ENCODE results near the gene SLCO3A1. TPM values are rescaled to one million over a fixed set of nuclear protein-coding genes. Genes with fewer than 3 reads are reported as not detected.
A peak's percentile ranks its signal among the peaks of the same experiment; 100 is the strongest.

The SLCO3A1 gene
- total RNA-seq, 2 donors from 2014 or later: 55.9 to 65.1 TPM

DNA sequence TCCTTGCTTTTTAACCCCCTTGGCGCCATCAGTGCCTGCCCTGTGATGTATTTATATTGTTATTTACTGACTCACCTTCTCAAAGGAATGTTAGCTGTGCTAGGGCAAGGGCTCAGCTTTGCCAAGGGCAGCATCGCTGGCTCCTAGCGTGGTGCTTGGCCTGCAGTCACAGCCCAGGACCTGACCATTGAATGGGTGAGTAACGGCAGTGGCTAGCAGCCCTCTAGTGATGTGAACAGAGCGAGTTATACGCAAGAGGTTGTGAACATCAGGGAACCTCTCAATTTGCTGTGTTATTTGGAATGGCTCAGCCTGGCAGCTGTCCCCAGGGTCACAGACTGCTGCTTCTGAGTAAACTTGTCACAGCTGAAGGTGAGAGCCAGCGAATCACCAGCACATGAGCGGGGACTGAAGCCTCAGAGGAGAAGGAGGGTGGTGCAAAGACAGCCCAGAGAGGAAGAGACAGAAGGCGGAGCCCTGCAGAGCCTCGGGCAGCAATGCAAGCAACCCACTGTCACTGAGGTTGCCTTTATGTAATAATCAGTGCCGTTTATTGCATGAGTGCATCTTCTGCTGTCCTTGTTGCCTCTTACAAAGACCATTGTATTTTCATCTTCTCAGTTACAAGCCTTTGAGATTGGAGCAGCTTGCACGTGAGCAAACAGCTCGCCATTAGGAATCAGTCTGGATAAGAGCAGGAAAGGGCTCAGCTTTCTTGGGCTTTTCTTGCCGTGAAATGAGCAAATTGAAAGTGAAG, 158.3 kb downstream of the SLCO3A1 start:
- Mint-ChIP-seq H3K27ac (peak overlapping the region; percentile 81), H3K4me1 (peaks cover 64% of the 10 kb centered on the region), H3K27me3 (no peaks in the 10 kb centered on the region), H3K4me3 (peak overlapping the region; percentile 63), H3K36me3 (ENCODE audit: low read depth) (no peaks in the 10 kb centered on the region)
- DNase-seq (no peak), ATAC-seq (peak; percentile 65)
- no peaks in the 10 kb centered on the region for H3K9me3 ChIP-seq (ENCODE audit: control insufficient read depth, low read length, poor library complexity, severe bottlenecking)

DNA sequence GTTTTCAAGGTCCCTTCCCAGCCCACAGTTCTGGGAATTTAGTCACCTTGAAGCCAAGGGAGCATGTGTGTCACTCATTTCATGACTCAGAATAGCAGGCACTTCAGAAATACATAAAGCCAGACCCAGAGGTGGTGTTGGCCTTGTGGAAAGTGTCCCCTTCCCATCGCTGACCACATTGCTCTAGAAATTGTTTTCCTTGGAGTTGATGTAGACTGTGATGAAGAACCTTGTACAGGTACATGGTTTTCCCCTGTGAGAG, 158.8 kb downstream of the SLCO3A1 start:
- H3K9me3 ChIP-seq (ENCODE audit: control insufficient read depth, low read length, poor library complexity, severe bottlenecking): no peaks in the 10 kb centered on the region
- Mint-ChIP-seq H3K36me3 (ENCODE audit: low read depth) (no peaks in the 10 kb centered on the region), H3K4me3 (no peak overlapping the region), H3K27me3 (no peaks in the 10 kb centered on the region), H3K4me1 (peaks cover 66% of the 10 kb centered on the region), H3K27ac (no peak overlapping the region)
- no peak for DNase-seq
- no peak for ATAC-seq

DNA sequence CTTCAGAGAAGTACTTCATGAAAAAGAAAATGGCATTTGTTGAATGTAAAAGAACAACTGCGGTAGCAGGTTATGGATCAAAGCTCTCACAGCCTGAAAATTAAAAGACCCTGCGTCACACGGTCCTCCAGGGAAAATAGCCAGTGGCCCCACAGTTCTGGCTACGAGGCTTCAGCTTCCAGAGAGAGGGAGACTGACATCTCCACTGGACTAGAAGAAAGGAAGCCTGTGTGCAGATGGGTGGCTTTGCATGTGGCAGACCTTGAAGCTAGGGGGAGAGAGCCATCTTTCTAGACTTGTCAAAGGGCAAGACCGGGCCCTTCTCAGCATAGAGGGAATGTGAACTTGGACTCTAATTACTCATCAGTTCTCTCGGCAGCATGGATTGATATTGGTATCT, 159.4 kb downstream of the SLCO3A1 start:
- H3K27me3 Mint-ChIP-seq: no peaks in the 10 kb centered on the region
- ATAC-seq (no peak), DNase-seq (no peak)

DNA sequence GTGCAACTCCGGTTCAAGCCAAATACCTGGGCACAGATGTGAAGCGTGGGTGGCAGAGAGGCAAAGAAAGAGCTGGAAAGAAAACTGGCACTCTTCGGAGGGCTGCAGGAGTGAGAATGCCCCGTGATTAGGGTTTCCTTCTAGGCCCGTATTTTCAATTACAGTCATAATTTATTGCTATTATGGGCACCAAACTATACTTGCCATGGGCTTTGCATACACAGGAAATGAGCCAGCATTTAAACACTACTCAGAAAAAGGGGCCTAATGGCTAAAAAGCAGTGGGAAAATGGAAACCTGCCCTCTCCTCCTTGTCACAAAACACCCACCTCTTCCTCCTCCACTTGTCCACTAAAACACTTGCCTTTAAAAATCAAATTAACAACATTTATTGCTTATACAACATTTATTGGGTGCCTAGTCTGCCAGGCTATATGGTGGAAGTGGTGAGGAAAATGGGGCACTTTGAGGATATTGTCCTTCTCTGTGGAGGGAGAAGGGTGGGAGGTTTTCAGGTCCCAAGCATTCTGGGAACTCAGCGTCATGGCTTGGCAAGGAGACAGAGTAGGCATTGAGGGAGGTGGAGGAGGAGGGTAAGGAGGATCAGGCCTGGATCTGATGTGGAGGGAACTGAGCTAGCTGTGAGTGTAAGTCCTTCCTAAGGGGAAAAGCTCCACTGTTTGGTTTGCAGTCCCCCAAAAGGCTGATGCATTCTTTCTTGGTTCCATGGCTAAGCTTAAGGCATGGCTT, 160.9 kb downstream of the SLCO3A1 start:
- no peak overlapping the region for H3K27ac Mint-ChIP-seq
- H3K27me3 Mint-ChIP-seq: no peaks in the 10 kb centered on the region
- no peaks in the 10 kb centered on the region for H3K9me3 ChIP-seq (ENCODE audit: control insufficient read depth, low read length, poor library complexity, severe bottlenecking)
- peaks cover 60% of the 10 kb centered on the region for H3K4me1 Mint-ChIP-seq
- ATAC-seq: no peak
- no peak overlapping the region for H3K4me3 Mint-ChIP-seq
- DNase-seq: no peak
- H3K36me3 Mint-ChIP-seq (ENCODE audit: low read depth): peaks cover 3% of the 10 kb centered on the region

More for the DNA sequence above, 159.4 kb downstream of the SLCO3A1 start:
- no peak overlapping the region for H3K27ac Mint-ChIP-seq
- H3K4me3 Mint-ChIP-seq: no peak overlapping the region
- peaks cover 2% of the 10 kb centered on the region for H3K36me3 Mint-ChIP-seq (ENCODE audit: low read depth)
- H3K9me3 ChIP-seq (ENCODE audit: control insufficient read depth, low read length, poor library complexity, severe bottlenecking): no peaks in the 10 kb centered on the region
- H3K4me1 Mint-ChIP-seq: peaks cover 68% of the 10 kb centered on the region

DNA sequence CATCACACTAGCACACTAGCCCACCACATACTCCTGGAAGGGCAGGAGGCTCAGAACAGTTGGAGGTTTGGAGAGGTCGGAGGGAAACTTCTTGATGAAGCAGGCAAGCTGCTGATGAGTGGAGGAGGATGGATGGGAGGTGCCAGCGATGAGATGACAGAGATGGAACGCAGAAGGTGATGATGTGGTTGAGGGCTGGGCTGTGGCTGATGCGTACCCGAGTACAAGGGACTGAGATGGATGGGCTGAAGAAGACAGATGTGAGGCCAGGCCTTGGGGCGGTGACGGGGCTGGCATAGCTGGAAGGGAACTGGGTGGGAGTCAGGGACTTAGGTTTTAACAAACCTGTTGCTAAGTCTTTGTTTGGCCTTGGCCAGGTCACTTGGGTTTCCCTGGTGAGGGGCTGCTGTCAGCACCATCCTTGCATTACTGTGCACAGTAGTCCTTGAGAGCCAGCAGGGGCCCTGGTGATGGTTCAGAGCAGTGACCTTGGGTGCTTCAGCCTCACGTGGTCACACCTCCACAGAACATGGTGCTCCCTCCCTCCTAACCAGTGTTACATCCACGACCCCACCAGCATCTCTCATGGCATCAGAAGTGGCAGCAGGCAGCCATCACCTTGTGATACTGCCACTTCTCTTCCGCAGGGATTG, 164.5 kb downstream of the SLCO3A1 start:
- peaks cover 64% of the 10 kb centered on the region for H3K4me1 Mint-ChIP-seq
- no peak for DNase-seq
- peaks cover 5% of the 10 kb centered on the region for H3K36me3 Mint-ChIP-seq (ENCODE audit: low read depth)
- no peak overlapping the region for H3K27ac Mint-ChIP-seq
- no peak overlapping the region for H3K4me3 Mint-ChIP-seq
- no peaks in the 10 kb centered on the region for H3K27me3 Mint-ChIP-seq
- ATAC-seq: no peak
- no peaks in the 10 kb centered on the region for H3K9me3 ChIP-seq (ENCODE audit: control insufficient read depth, low read length, poor library complexity, severe bottlenecking)

DNA sequence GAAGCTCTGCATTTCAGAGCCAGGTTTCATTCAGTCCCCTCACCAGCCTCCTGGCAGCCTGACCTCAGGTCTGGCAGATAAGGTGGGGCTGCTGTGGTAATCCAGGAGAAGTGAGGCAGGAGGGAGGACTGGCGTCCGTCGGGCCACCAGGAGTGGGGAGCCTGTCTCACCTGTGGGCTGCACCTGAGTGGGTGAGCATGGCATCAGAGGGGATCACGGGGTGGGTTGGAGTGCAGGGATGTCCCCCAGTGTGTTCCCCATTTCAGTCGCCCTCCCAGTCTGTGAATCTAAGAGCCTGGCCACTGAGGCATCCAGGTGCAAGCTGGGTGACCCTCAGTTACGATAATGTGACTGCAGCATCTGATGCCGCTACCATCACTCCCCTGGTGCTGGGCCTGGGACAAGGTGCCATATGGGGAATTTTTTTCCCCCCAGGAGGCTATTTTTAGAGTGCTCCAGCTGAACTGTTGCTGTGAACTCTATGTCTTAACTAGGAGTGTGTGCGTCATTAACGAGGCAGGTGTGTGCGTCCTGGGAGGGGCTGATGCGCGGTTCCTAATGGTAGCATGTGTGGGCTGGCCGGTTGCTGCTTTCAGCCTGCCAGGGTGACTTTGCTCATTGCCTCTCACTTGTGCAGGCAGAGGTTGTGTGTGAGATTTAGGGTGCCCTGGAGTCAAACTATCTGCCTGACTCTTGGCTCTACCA, 165.2 kb downstream of the SLCO3A1 start:
- DNase-seq (no peak), ATAC-seq (no peak)
- Mint-ChIP-seq H3K4me3 (no peak overlapping the region), H3K4me1 (peaks cover 64% of the 10 kb centered on the region), H3K27me3 (no peaks in the 10 kb centered on the region), H3K36me3 (ENCODE audit: low read depth) (peaks cover 5% of the 10 kb centered on the region), H3K27ac (no peak overlapping the region)
- H3K9me3 ChIP-seq (ENCODE audit: control insufficient read depth, low read length, poor library complexity, severe bottlenecking): no peaks in the 10 kb centered on the region

DNA sequence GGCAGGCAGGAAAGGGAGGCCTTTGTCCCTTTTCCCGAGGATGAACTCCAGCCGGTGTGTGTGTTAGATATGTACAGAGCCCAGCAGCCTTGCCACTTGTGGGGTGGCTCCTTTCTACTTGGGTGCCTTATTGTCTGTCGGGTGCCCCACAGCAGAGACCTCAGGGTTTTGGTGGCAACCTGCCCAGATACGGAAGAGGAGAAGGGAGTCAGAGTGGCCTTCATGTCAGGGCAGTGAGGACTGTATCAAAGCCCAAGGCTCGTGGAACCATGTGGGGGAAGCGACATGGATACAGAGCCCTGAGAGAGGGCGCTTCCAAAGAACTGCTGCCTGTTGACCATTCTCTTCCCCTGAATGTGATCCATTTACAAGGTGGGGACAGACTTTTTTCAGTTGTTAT, 166.2 kb downstream of the SLCO3A1 start:
- H3K9me3 ChIP-seq (ENCODE audit: control insufficient read depth, low read length, poor library complexity, severe bottlenecking): no peaks in the 10 kb centered on the region
- H3K27me3 Mint-ChIP-seq: no peaks in the 10 kb centered on the region
- H3K4me1 Mint-ChIP-seq: peaks cover 62% of the 10 kb centered on the region
- no peak for ATAC-seq
- H3K36me3 Mint-ChIP-seq (ENCODE audit: low read depth): peaks cover 5% of the 10 kb centered on the region
- DNase-seq: no peak
- no peak overlapping the region for H3K4me3 Mint-ChIP-seq
- H3K27ac Mint-ChIP-seq: no peak overlapping the region

DNA sequence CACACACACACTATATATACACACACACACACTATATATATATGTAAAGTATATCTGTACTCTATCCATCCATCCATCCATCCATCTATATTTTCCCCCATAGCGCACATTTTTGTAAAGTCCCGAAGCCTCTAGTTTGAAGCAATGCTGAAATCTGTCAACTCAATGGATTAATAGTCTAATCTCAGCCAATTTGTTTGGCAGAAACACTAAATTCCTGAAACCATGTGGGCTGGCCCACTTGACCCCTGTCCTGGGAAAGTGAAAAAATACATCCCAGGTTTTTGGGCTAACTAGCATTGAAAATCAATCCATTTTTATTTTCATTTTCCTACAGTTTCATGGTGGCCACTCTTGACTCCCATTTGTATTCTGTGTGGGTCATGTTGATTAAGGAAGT, 166.7 kb downstream of the SLCO3A1 start:
- Mint-ChIP-seq H3K27me3 (no peaks in the 10 kb centered on the region), H3K4me3 (no peak overlapping the region), H3K27ac (peak overlapping the region; percentile 21), H3K4me1 (peaks cover 61% of the 10 kb centered on the region), H3K36me3 (ENCODE audit: low read depth) (peaks cover 5% of the 10 kb centered on the region)
- no peaks in the 10 kb centered on the region for H3K9me3 ChIP-seq (ENCODE audit: control insufficient read depth, low read length, poor library complexity, severe bottlenecking)
- ATAC-seq: no peak
- DNase-seq: no peak

DNA sequence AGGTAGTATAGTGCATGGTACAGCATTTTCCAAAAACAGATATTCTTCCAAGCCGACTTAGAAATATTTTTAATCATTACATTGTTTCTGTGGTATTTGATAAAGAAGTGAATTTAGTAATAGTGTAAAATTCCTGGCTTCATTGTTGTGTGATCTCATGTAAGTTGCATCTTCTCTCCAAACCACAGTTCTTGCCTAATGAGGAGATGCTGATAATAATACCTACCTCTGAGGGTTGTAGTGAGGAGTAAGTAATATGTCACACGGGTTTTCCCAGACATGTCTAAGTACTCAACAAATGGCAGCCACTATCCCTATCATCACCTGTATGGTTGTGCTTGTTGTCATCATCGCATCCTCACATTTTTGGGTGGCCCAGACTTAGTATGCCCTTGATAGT, 167.3 kb downstream of the SLCO3A1 start:
- no peak for DNase-seq
- peaks cover 5% of the 10 kb centered on the region for H3K36me3 Mint-ChIP-seq (ENCODE audit: low read depth)
- H3K27ac Mint-ChIP-seq: peak overlapping the region; percentile 21
- H3K9me3 ChIP-seq (ENCODE audit: control insufficient read depth, low read length, poor library complexity, severe bottlenecking): no peaks in the 10 kb centered on the region
- no peak overlapping the region for H3K4me3 Mint-ChIP-seq
- peaks cover 56% of the 10 kb centered on the region for H3K4me1 Mint-ChIP-seq
- no peak for ATAC-seq
- no peaks in the 10 kb centered on the region for H3K27me3 Mint-ChIP-seq

DNA sequence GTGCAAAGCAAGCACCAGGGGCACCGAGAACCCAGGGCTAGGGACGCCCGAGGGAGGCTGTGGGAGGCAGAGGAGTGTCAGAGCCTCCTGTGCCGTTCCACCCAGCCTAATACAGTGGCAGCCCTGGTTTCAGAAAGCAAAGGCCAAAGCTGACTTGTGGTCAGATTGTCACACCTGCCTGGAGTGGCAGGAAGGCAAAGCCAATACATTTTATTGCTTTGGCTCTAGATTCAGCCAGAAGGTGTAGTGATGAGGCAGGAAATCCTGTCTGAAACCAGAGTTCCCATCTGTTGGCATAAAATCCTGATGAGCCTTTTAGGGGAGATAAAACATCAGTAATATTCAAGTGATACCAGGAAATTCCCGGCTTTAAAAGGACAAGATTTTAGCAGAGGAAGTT, 168.3 kb downstream of the SLCO3A1 start:
- Mint-ChIP-seq H3K4me3 (no peak overlapping the region), H3K4me1 (peaks cover 50% of the 10 kb centered on the region), H3K27ac (no peak overlapping the region), H3K27me3 (no peaks in the 10 kb centered on the region), H3K36me3 (ENCODE audit: low read depth) (peaks cover 5% of the 10 kb centered on the region)
- ATAC-seq (no peak), DNase-seq (no peak)
- H3K9me3 ChIP-seq (ENCODE audit: control insufficient read depth, low read length, poor library complexity, severe bottlenecking): no peaks in the 10 kb centered on the region

DNA sequence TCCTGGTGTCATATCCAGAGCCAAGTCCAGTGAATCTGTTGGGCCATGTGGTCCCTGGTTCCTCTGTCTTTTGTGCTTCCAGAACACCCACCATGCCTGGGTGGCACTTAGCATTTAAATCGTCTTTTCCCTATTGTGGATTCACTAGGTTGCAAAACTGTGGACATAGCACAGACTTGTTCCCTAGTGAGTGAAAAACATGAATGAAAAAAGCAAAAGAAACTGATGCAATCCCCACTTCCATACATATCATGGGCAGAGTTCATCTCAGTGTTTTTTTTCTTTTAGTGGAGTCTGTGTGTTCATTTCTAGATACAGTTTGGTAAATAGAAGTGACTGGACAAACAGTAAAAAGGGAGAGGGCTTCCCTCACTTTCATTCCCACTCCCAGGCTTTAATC, 170.5 kb downstream of the SLCO3A1 start:
- peaks cover 41% of the 10 kb centered on the region for H3K4me1 Mint-ChIP-seq
- H3K9me3 ChIP-seq (ENCODE audit: control insufficient read depth, low read length, poor library complexity, severe bottlenecking): no peaks in the 10 kb centered on the region
- H3K4me3 Mint-ChIP-seq: no peak overlapping the region
- peaks cover 2% of the 10 kb centered on the region for H3K36me3 Mint-ChIP-seq (ENCODE audit: low read depth)
- H3K27me3 Mint-ChIP-seq: no peaks in the 10 kb centered on the region
- ATAC-seq (no peak), DNase-seq (no peak)
- no peak overlapping the region for H3K27ac Mint-ChIP-seq

DNA sequence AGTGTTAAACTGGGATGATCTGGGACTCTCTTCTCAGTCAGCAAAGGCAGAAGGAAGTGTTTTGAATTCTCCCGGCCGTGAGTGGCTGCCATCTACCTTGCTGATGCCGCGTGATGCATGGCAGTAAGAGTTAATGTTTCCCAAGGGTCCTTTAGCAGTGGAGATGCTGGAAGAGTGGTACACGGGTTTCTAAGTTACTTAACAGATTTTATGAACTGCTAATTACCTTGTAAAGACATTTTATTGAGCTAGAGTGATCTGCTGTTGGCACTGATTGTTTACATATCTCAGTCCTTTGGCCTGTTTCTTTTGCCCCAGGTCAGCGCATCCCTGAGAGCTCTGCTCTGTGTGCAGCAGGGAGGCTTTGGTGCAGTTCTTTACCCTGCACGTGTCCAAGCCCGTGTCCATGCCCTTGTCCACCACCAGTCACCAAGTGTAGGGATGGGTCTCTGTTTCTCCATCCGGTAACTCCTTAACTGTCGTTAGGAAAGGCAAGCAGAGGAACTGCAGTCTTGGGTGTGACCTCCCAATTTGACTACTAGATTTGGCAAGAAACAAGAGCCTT, 172.3 kb downstream of the SLCO3A1 start:
- ATAC-seq (no peak), DNase-seq (no peak)
- Mint-ChIP-seq H3K27ac (no peak overlapping the region), H3K27me3 (no peaks in the 10 kb centered on the region), H3K36me3 (ENCODE audit: low read depth) (peaks cover 2% of the 10 kb centered on the region), H3K4me1 (peaks cover 27% of the 10 kb centered on the region), H3K4me3 (no peak overlapping the region)
- H3K9me3 ChIP-seq (ENCODE audit: control insufficient read depth, low read length, poor library complexity, severe bottlenecking): no peaks in the 10 kb centered on the region

DNA sequence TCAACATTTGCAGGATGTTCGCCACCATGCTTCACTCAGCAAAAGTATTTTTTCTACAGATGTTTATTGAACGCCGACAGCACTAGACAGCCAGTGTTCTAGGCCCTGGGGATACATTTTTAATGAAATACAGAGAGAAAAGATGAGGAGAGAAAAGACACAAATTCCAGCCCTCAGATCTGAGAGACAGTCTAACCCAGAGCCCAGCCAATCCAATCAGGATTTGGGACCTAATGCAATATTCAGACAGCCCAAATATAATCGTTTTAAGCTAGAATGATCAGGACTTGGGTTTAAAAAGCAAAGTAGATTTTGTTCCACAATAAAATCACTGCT, 174.8 kb downstream of the SLCO3A1 start:
- peaks cover 28% of the 10 kb centered on the region for H3K4me1 Mint-ChIP-seq
- no peak overlapping the region for H3K27ac Mint-ChIP-seq
- DNase-seq: no peak
- no peaks in the 10 kb centered on the region for H3K9me3 ChIP-seq (ENCODE audit: control insufficient read depth, low read length, poor library complexity, severe bottlenecking)
- no peaks in the 10 kb centered on the region for H3K27me3 Mint-ChIP-seq
- no peak overlapping the region for H3K4me3 Mint-ChIP-seq
- no peak for ATAC-seq
- H3K36me3 Mint-ChIP-seq (ENCODE audit: low read depth): peaks cover 2% of the 10 kb centered on the region

Measured in T-helper 17 cell (primary cell).